SK-N-SH (cell line): ENCODE data around the gene LRRC56. TPM values are rescaled to one million over a fixed set of nuclear protein-coding genes. Genes with fewer than 3 reads are reported as not detected.

Experiments
- CTCF ChIA-PET: fragments of 300-600, 350-600 bp; formaldehyde crosslinking; extraction: SDS; loops from one replicate; lab custom pipeline; 2021; lab: Yijun Ruan, JAX
- POLR2A ChIA-PET: fragments of 350-600 bp; sonication (Branson Sonifier 250); formaldehyde crosslinking; extraction: SDS; loops from one replicate; lab custom pipeline; 2020; ENCODE audit warnings: antibody characterized with exemption, inconsistent platforms; lab: Yijun Ruan, JAX
- DNase-seq: peaks from one replicate; pipeline ENCODE4 v3.0.0; 2012
- H2AFZ ChIP-seq: fragments of 200-600 bp; sonication (generic); 2 replicates; pipeline ENCODE4 v1.8.1; 2016; ENCODE audit warnings: antibody characterized with exemption, mild to moderate bottlenecking, low read depth
- H3F3A ChIP-seq: fragments of 200-600 bp; sonication (generic); replicated peaks from 2 replicates; pipeline ENCODE3; 2016; ENCODE audit warnings: antibody characterized with exemption, mild to moderate bottlenecking; ENCODE audit not compliant: insufficient read depth
- H3K27ac ChIP-seq, 2 experiments: fragments of 200-500 bp in 1 of 2; fragments of 200-600 bp in 1 of 2; sonication (Bioruptor generic) in 1 of 2; sonication (generic), shearing (Covaris generic) in 1 of 2; 2 replicates each; pipeline versions ENCODE4 v1.5.1 to v1.6.1; 2014 to 2016; ENCODE audit warnings: low read depth in 2 of 2, inconsistent platforms in 1 of 2, low read length in 1 of 2, mild to moderate bottlenecking in 1 of 2, mixed read lengths in 1 of 2
- H3K27me3 ChIP-seq: fragments of 200-600 bp; sonication (generic), shearing (Covaris generic); 2 replicates; pipeline ENCODE4 v1.6.1; 2016; ENCODE audit warnings: mixed run types; ENCODE audit not compliant: insufficient read depth
- H3K36me3 ChIP-seq, 2 experiments: fragments of 200-500 bp in 1 of 2; fragments of 200-600 bp in 1 of 2; sonication (Bioruptor generic) in 1 of 2; sonication (generic) in 1 of 2; replicated peaks in 1 of 2; 2 replicates each; pipeline versions ENCODE3 to v1.5.1; 2014 to 2016; ENCODE audit warnings: low read length in 1 of 2, mild to moderate bottlenecking in 1 of 2; ENCODE audit not compliant: insufficient read depth in 2 of 2, control insufficient read depth in 1 of 2
- H3K4me1 ChIP-seq, 2 experiments: fragments of 200-500 bp in 1 of 2; fragments of 200-600 bp in 1 of 2; sonication (Bioruptor generic) in 1 of 2; sonication (generic), shearing (Covaris generic) in 1 of 2; 2 replicates each; pipeline versions ENCODE4 v1.5.1 to v1.6.1; 2014 to 2016; ENCODE audit warnings: low read depth in 1 of 2, low read length in 1 of 2, mixed run types in 1 of 2; ENCODE audit not compliant: insufficient read depth in 2 of 2, control insufficient read depth in 1 of 2
- H3K4me2 ChIP-seq: fragments of 200-600 bp; sonication (generic), shearing (Covaris generic); 2 replicates; pipeline ENCODE4 v1.6.1; 2017; ENCODE audit warnings: mixed run types
- H3K4me3 ChIP-seq, 2 experiments: fragments of 200-500 bp in 1 of 2; fragments of 200-600 bp in 1 of 2; sonication (Bioruptor generic) in 1 of 2; sonication (generic), shearing (Covaris generic) in 1 of 2; 2 replicates each; pipeline versions ENCODE4 v1.5.1 to v1.8.1; 2014 to 2016; ENCODE audit warnings: low read depth in 2 of 2, inconsistent platforms in 1 of 2, low read length in 1 of 2, mild to moderate bottlenecking in 1 of 2, mixed read lengths in 1 of 2, moderate library complexity in 1 of 2
- H3K79me2 ChIP-seq: fragments of 200-600 bp; sonication (generic); 2 replicates; pipeline ENCODE4 v1.8.1; 2017; ENCODE audit warnings: mild to moderate bottlenecking; ENCODE audit not compliant: insufficient read depth
- H3K9ac ChIP-seq: fragments of 200-600 bp; sonication (generic); 2 replicates; pipeline ENCODE4 v1.6.1; 2017; ENCODE audit warnings: mixed run types
- H3K9me2 ChIP-seq: fragments of 200-600 bp; sonication (generic); 2 replicates; pipeline ENCODE4 v1.6.1; 2017; ENCODE audit warnings: mixed run types
- H3K9me3 ChIP-seq: fragments of 200-600 bp; sonication (generic); 2 replicates; pipeline ENCODE4 v1.6.1; 2017; ENCODE audit warnings: mixed run types, mild to moderate bottlenecking, moderate library complexity
- H4K20me1 ChIP-seq: fragments of 200-600 bp; sonication (generic); 2 replicates; pipeline ENCODE4 v1.6.1; 2017; ENCODE audit warnings: mild to moderate bottlenecking, mixed run types; ENCODE audit not compliant: insufficient read depth
- ELF1 ChIP-seq: IDR thresholded peaks from 2 replicates; pipeline ENCODE4 v1.4.0; 2012
- EZH2phosphoT487 ChIP-seq: fragments of 200-600 bp; sonication (generic); IDR thresholded peaks from 2 replicates; pipeline ENCODE4 v1.6.1; 2017; ENCODE audit warnings: low read depth, mixed run types, mild to moderate bottlenecking, antibody characterized with exemption, moderate library complexity, borderline replicate concordance
- MAX ChIP-seq: IDR thresholded peaks from 2 replicates; pipeline ENCODE4 v1.4.0; 2012; ENCODE audit warnings: low read depth
- NRF1 ChIP-seq: IDR thresholded peaks from 2 replicates; pipeline ENCODE4 v1.6.1; 2012; ENCODE audit warnings: low read depth, mild to moderate bottlenecking, low read length
- PBX3 ChIP-seq: IDR thresholded peaks from 2 replicates; pipeline ENCODE4; 2012
- POLR2AphosphoS5 ChIP-seq: IDR thresholded peaks from 2 replicates; pipeline ENCODE4 v1.6.1; 2012; ENCODE audit warnings: low read depth, low read length
- RAD21 ChIP-seq: IDR thresholded peaks from 2 replicates; pipeline ENCODE4 v1.6.1; 2012; ENCODE audit warnings: mild to moderate bottlenecking, low read length
- YY1 ChIP-seq: IDR thresholded peaks from 2 replicates; pipeline ENCODE4 v1.4.0; 2012; ENCODE audit warnings: low read depth, mild to moderate bottlenecking
- WGBS: methylation state at CpG from one replicate; pipeline ENCODE4 v1.1.6; 2017; ENCODE audit warnings: low lambda C conversion rate; 5-methylcytosine and 5-hydroxymethylcytosine counted together
- polyA plus RNA-seq, 3 experiments: library from polyadenylated mRNA; depleted of rRNA; stranded (reverse); fragments of >200 nt; gene quantifications; 2 replicates each; pipeline ENCODE4 v1.2.3, GENCODE V29; 2012

LRRC56 gene
- polyA plus RNA-seq, 1 of the 3 experiments (the other 2 are of a cell fraction) = 1.2 TPM

GRCh38 chr11:574632-575312 is 37.4 kb downstream of the LRRC56 start:
- Histone ChIP-seq H3K27me3 (no peaks in the 10 kb centered on the region), H3K27ac (no peak overlapping the region), H4K20me1 (peaks cover 31% of the 10 kb centered on the region), H3K4me1 (peaks cover 4 to 28% of the 10 kb centered on the region in 2 experiments; a peak in 3 of 4 replicates), H3K36me3 (no peaks in the 10 kb centered on the region), H3K79me2 (peaks cover 35% of the 10 kb centered on the region), H3K9me3 (no peaks in the 10 kb centered on the region), H3K9me2 (no peaks in the 10 kb centered on the region), H3F3A (no peaks in the 10 kb centered on the region), H2AFZ (peak overlapping the region; percentile 93; the same call in 1 of the 2 replicates), H3K9ac (peak overlapping the region; percentile 62), H3K4me3 (peak overlapping the region; percentile 74 to 77), H3K4me2 (peak overlapping the region; percentile 97)
- WGBS = 54% methylated on average over 24 of the region's 25 CpGs
- no peak for DNase-seq
- TF ChIP-seq RAD21 = no peak
- no peak for TF ChIP-seq ELF1
- POLR2A ChIA-PET = interaction anchor here (0.7 to 1.8 kb wide), 3 partner anchors 11 to 63 kb away, joined by 3 to 14 read pairs (median 3); no protein-coding TSS in a partner anchor
- CTCF ChIA-PET = interaction anchor here (0.8 to 1.5 kb wide), 4 partner anchors 20 to 148 kb away, joined by 3 to 5 read pairs (median 4); no protein-coding TSS in a partner anchor

- no peak overlapping the region; a peak in 1 of 4 replicates for H3K27ac ChIP-seq
- no peaks in the 10 kb centered on the region for H3K27me3 ChIP-seq
- TF ChIP-seq POLR2AphosphoS5 (no peak), YY1 (no peak), MAX (peak; percentile 56), NRF1 (no peak), PBX3 (no peak), EZH2phosphoT487 (no peak)
- peaks cover 42% of the 10 kb centered on the region for H3K79me2 ChIP-seq
- H3K4me3 ChIP-seq = peak overlapping the region; percentile 74 to 77
- peaks cover 4 to 29% of the 10 kb centered on the region in 2 experiments; a peak in 3 of 4 replicates for H3K4me1 ChIP-seq
- H3K9ac ChIP-seq = peak overlapping the region; percentile 62
- no peaks in the 10 kb centered on the region for H3K36me3 ChIP-seq
- no peaks in the 10 kb centered on the region for H3K9me3 ChIP-seq
- peak overlapping the region; percentile 97 for H3K4me2 ChIP-seq
- no peaks in the 10 kb centered on the region for H3K9me2 ChIP-seq
- H4K20me1 ChIP-seq = peaks cover 37% of the 10 kb centered on the region
- peak overlapping the region; percentile 93; the same call in 1 of the 2 replicates for H2AFZ ChIP-seq
- POLR2A ChIA-PET = interaction anchor here (0.7 to 1.8 kb wide), 8 partner anchors 9 to 69 kb away, joined by 3 to 14 read pairs (median 3); no protein-coding TSS in a partner anchor
- 9% methylated on average over 26 of the region's 81 CpGs for WGBS
- DNase-seq = no peak
- CTCF ChIA-PET = interaction anchor here (0.6 to 1.5 kb wide), 7 partner anchors 9 to 152 kb away, joined by 3 to 5 read pairs (median 3); no protein-coding TSS in a partner anchor
- H3F3A ChIP-seq = no peaks in the 10 kb centered on the region
These were observed 38.1 kb downstream of the LRRC56 start for GRCh38 chr11:575313-575995.
